Lower leg skin (tissue), 3 donors: ENCODE measurements around the gene HNF1A.

Source experiments
- POLR2A ChIP-seq, 2 donors: fragments of 450-650 bp; IDR thresholded peaks; one replicate each; pipeline ENCODE4 v1.6.1; 2016 to 2017; ENCODE audit warnings: antibody characterized with exemption in 2 of 2, mild to moderate bottlenecking in 1 of 2, moderate library complexity in 1 of 2
- TF ChIP-seq, protein P1 (sequence below), 3 donors: fragments of 450-650 bp; IDR thresholded peaks; one replicate each; pipeline ENCODE4 v1.5.1; 2016; ENCODE audit warnings: antibody characterized with exemption in 3 of 3, mild to moderate bottlenecking in 3 of 3, moderate library complexity in 2 of 3

DNA sequence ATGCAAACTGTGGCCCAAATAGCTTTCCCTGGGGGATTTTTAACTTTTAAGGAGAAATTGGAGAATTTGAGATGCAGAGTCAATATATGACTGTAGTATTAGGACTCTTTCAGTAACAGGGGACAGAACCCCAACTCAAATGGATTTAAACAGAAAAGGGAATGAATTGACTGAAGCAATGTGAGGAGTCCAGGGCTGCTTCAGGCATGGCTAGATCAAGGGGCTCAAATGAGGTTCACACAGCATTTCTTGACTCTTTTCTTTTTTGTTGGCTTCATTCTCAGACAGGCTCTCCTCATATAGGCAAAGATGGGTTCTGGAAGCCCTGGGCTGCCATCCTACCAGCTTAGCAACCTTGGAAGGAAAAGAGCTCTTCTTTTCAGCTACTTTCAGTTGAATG, 13.6 kb downstream of the HNF1A start:
- TF ChIP-seq, protein P1, sequence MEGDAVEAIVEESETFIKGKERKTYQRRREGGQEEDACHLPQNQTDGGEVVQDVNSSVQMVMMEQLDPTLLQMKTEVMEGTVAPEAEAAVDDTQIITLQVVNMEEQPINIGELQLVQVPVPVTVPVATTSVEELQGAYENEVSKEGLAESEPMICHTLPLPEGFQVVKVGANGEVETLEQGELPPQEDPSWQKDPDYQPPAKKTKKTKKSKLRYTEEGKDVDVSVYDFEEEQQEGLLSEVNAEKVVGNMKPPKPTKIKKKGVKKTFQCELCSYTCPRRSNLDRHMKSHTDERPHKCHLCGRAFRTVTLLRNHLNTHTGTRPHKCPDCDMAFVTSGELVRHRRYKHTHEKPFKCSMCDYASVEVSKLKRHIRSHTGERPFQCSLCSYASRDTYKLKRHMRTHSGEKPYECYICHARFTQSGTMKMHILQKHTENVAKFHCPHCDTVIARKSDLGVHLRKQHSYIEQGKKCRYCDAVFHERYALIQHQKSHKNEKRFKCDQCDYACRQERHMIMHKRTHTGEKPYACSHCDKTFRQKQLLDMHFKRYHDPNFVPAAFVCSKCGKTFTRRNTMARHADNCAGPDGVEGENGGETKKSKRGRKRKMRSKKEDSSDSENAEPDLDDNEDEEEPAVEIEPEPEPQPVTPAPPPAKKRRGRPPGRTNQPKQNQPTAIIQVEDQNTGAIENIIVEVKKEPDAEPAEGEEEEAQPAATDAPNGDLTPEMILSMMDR (IDR thresholded peaks at IDR 0.05), result no peak
- TF ChIP-seq POLR2A (IDR thresholded peaks at IDR 0.05), result no peak
